Measurements from ENCODE around the gene APLP1. TPM values are rescaled to one million over a fixed set of nuclear protein-coding genes. Genes with fewer than 3 reads are reported as not detected.
"Not testable (repeated sequence)": the region's sequence is repeated elsewhere in the genome, so short reads cannot be mapped to it uniquely, and the experiment has no call there.

APLP1 gene
- total RNA-seq, 1 donor from 2014 or later: 618 TPM

GRCh38 chr19:35888398-35888797 lies 20.0 kb downstream of the APLP1 start:
- DNase-seq: no peak
- Mint-ChIP-seq H3K4me3 (ENCODE audit: unreplicated experiment) (no peak overlapping the region), H3K27ac (ENCODE audit: unreplicated experiment) (no peak overlapping the region), H3K36me3 (ENCODE audit: unreplicated experiment) (peaks cover 12% of the 10 kb centered on the region), H3K4me1 (ENCODE audit: low read depth, unreplicated experiment) (peaks cover 9% of the 10 kb centered on the region), H3K9me3 (ENCODE audit: unreplicated experiment) (peaks cover 1% of the 10 kb centered on the region), H3K27me3 (ENCODE audit: unreplicated experiment) (peaks cover 5% of the 10 kb centered on the region)
- no peak for TF ChIP-seq CTCF (IDR thresholded peaks at IDR 0.05; ENCODE audit: partially characterized antibody, unreplicated experiment)

GRCh38 chr19:35889370-35890112 lies 21.2 kb downstream of the APLP1 start:
- peak overlapping the region; percentile 62 for H3K27ac Mint-ChIP-seq (ENCODE audit: unreplicated experiment)
- peaks cover 12% of the 10 kb centered on the region for H3K36me3 Mint-ChIP-seq (ENCODE audit: unreplicated experiment)
- H3K27me3 Mint-ChIP-seq (ENCODE audit: unreplicated experiment): peaks cover 5% of the 10 kb centered on the region
- no peak for TF ChIP-seq CTCF (IDR thresholded peaks at IDR 0.05; ENCODE audit: partially characterized antibody, unreplicated experiment)
- no peak overlapping the region for H3K4me3 Mint-ChIP-seq (ENCODE audit: unreplicated experiment)
- DNase-seq: peak; percentile 42
- peaks cover 1% of the 10 kb centered on the region for H3K9me3 Mint-ChIP-seq (ENCODE audit: unreplicated experiment)
- peaks cover 9% of the 10 kb centered on the region for H3K4me1 Mint-ChIP-seq (ENCODE audit: low read depth, unreplicated experiment)

GRCh38 chr19:35890113-35890650 lies 21.8 kb downstream of the APLP1 start:
- Mint-ChIP-seq H3K36me3 (ENCODE audit: unreplicated experiment) (peaks cover 12% of the 10 kb centered on the region), H3K4me3 (ENCODE audit: unreplicated experiment) (no peak overlapping the region), H3K27ac (ENCODE audit: unreplicated experiment) (peak overlapping the region; percentile 83), H3K9me3 (ENCODE audit: unreplicated experiment) (peaks cover 1% of the 10 kb centered on the region), H3K4me1 (ENCODE audit: low read depth, unreplicated experiment) (peaks cover 9% of the 10 kb centered on the region), H3K27me3 (ENCODE audit: unreplicated experiment) (peaks cover 4% of the 10 kb centered on the region)
- TF ChIP-seq CTCF (IDR thresholded peaks at IDR 0.05; ENCODE audit: partially characterized antibody, unreplicated experiment): no peak
- DNase-seq: no peak

GRCh38 chr19:35891819-35892218 lies 23.4 kb downstream of the APLP1 start:
- H3K4me1 Mint-ChIP-seq (ENCODE audit: low read depth, unreplicated experiment); H3K4me3 Mint-ChIP-seq (ENCODE audit: unreplicated experiment); DNase-seq; H3K27me3 Mint-ChIP-seq (ENCODE audit: unreplicated experiment); H3K27ac Mint-ChIP-seq (ENCODE audit: unreplicated experiment); H3K9me3 Mint-ChIP-seq (ENCODE audit: unreplicated experiment): not testable (repeated sequence)
- peaks cover 12% of the 10 kb centered on the region for H3K36me3 Mint-ChIP-seq (ENCODE audit: unreplicated experiment)

- Mint-ChIP-seq H3K4me3 (ENCODE audit: unreplicated experiment) (no peak overlapping the region), H3K27ac (ENCODE audit: unreplicated experiment) (no peak overlapping the region), H3K4me1 (ENCODE audit: low read depth, unreplicated experiment) (peaks cover 11% of the 10 kb centered on the region), H3K9me3 (ENCODE audit: unreplicated experiment) (no peaks in the 10 kb centered on the region), H3K27me3 (ENCODE audit: unreplicated experiment) (peaks cover 5% of the 10 kb centered on the region), H3K36me3 (ENCODE audit: unreplicated experiment) (peaks cover 3% of the 10 kb centered on the region)
- TF ChIP-seq CTCF (IDR thresholded peaks at IDR 0.05; ENCODE audit: partially characterized antibody, unreplicated experiment): no peak
- DNase-seq: no peak
These were observed 26.0 kb downstream of the APLP1 start for GRCh38 chr19:35894342-35894741.

Measured in glutamatergic neuron (in vitro differentiated cells).